ENCODE data around the gene DSCAML1. TPM values are rescaled to one million over a fixed set of nuclear protein-coding genes. Genes with fewer than 3 reads are reported as not detected.

The DSCAML1 gene
- polyA plus RNA-seq, 3 donors, result 0.13 to 0.46 (median 0.34) TPM

Other genes starting within 250 kb of the DSCAML1 start
- gene FXYD2, start 27.5 kb upstream of the DSCAML1 start, polyA plus RNA-seq, result 100 to 1,000 TPM in 1 of 3 donors, 10 to 100 TPM in 1, under 1 TPM in 1; 0.85 to 379 (median 10.3) TPM
- 100 to 1,000 TPM in 1 of 3 donors, 10 to 100 TPM in 2; 15.5 to 132 (median 39.6) TPM for gene FXYD6, start 79.4 kb upstream of the DSCAML1 start, polyA plus RNA-seq
- gene TMPRSS13, start 132.2 kb upstream of the DSCAML1 start, polyA plus RNA-seq, result 1 to 10 TPM in 1 of 3 donors, under 1 TPM in 1, not detected in 1; 0.04 to 1.5 TPM
- 10 to 100 TPM in 1 of 3 donors, 1 to 10 TPM in 2; 2.0 to 17.4 (median 8.1) TPM for gene IL10RA, start 189.2 kb upstream of the DSCAML1 start, polyA plus RNA-seq

All from adipose tissue (tissue), 3 donors.